GM12878 (cell line): ENCODE data around the gene CTNNA3.

Source experiments
- ATF2 ChIP-seq: IDR thresholded peaks from 2 replicates; pipeline ENCODE4 v1.6.1; 2012; ENCODE audit warnings: low read length, inconsistent platforms
- ATF3 ChIP-seq: IDR thresholded peaks from 2 replicates; pipeline ENCODE4 v1.6.1; 2011; ENCODE audit warnings: low read depth, mild to moderate bottlenecking, low read length, moderate library complexity, borderline replicate concordance; ENCODE audit errors: extremely low read depth
- ATF7 ChIP-seq: fragments of 450-650 bp; IDR thresholded peaks from 2 replicates; pipeline ENCODE4 v1.6.1; 2016; ENCODE audit warnings: low read depth, mild to moderate bottlenecking
- BCL11A ChIP-seq: IDR thresholded peaks from 2 replicates; pipeline ENCODE4 v1.6.1; 2011; ENCODE audit warnings: low read depth, low read length
- CHD4 ChIP-seq: fragments of 200-600 bp; sonication (generic); IDR thresholded peaks from 2 replicates; pipeline ENCODE4 v1.6.1; 2016; ENCODE audit warnings: mild to moderate bottlenecking
- CTCF ChIP-seq, 3 experiments: IDR thresholded peaks in 2 of 3; conservative IDR thresholded peaks in 1 of 3; 2 replicates each; pipeline ENCODE4 v1.5.1; 2011; ENCODE audit warnings: low read depth in 3 of 3, low read length in 3 of 3, mild to moderate bottlenecking in 3 of 3, control low read depth in 2 of 3, moderate library complexity in 2 of 3, inconsistent platforms in 1 of 3, mixed read lengths in 1 of 3; ENCODE audit not compliant: control insufficient read depth in 2 of 3, insufficient read depth in 1 of 3; ENCODE audit errors: extremely low read depth in 1 of 3
- EP300 ChIP-seq, 2 experiments: fragments of 150-350 bp in 1 of 2; IDR thresholded peaks; 2 replicates each; pipeline ENCODE4 v1.6.1; 2011 to 2012; ENCODE audit warnings: low read depth in 2 of 2, low read length in 2 of 2, borderline replicate concordance in 1 of 2, improper control_type of control experiment in 1 of 2, inconsistent platforms in 1 of 2; ENCODE audit not compliant: control insufficient read depth in 1 of 2
- NFIC ChIP-seq: IDR thresholded peaks from 2 replicates; pipeline ENCODE4 v1.6.1; 2012; ENCODE audit warnings: low read depth, mild to moderate bottlenecking, inconsistent platforms, low read length, moderate library complexity
- POLR2A ChIP-seq: IDR thresholded peaks from 2 replicates; pipeline ENCODE4 v1.6.1; 2011; ENCODE audit warnings: low read depth, mild to moderate bottlenecking, low read length
- RBBP5 ChIP-seq: fragments of 200-600 bp; sonication (generic); conservative IDR thresholded peaks from 2 replicates; pipeline ENCODE4 v1.6.1; 2016
- TAF1 ChIP-seq: IDR thresholded peaks from 2 replicates; pipeline ENCODE4 v1.6.1; 2011; ENCODE audit warnings: mild to moderate bottlenecking, low read depth, low read length, borderline replicate concordance
- TCF7 ChIP-seq: IDR thresholded peaks from 2 replicates; pipeline ENCODE4 v1.6.1; 2014; ENCODE audit warnings: antibody characterized with exemption, borderline replicate concordance

GRCh38 chr10:66837990-66838389 is 858.0 kb downstream of the CTNNA3 start:
- no peak for TF ChIP-seq ATF2
- no peak for TF ChIP-seq TAF1
- no peak for TF ChIP-seq POLR2A
- no peak for TF ChIP-seq BCL11A
- TF ChIP-seq CHD4, result no peak
- no peak for TF ChIP-seq CTCF (IDR thresholded peaks at IDR 0.05 in 2 of 3, conservative IDR thresholded peaks at IDR 0.05 in 1 of 3; ENCODE audit: control insufficient read depth in 2 of 3, extremely low read depth in 1 of 3, insufficient read depth in 1 of 3, low read depth in 3 of 3, low read length in 3 of 3)
- no peak for TF ChIP-seq EP300 (IDR thresholded peaks at IDR 0.05; ENCODE audit: borderline replicate concordance in 1 of 2, control insufficient read depth in 1 of 2, low read depth in 2 of 2, low read length in 2 of 2)
- TF ChIP-seq ATF7, result no peak
- no peak for TF ChIP-seq TCF7
- TF ChIP-seq ATF3, result no peak
- no peak for TF ChIP-seq NFIC
- no peak for TF ChIP-seq RBBP5
